HepG2 (cell line): Measurements from ENCODE around the gene ERMARD. TPM values are rescaled to one million over a fixed set of nuclear protein-coding genes. Genes with fewer than 3 reads are reported as not detected.

Source experiments
- ATF4 ChIP-seq, 2 experiments: fragments of 450-650 bp in 1 of 2; sonication (generic) in 1 of 2; formaldehyde crosslinking; IDR thresholded peaks; 2 replicates each; pipeline versions ENCODE4 v1.5.0 to v1.8.0; 2020 to 2022; ENCODE audit warnings: mild to moderate bottlenecking in 1 of 2, missing genetic modification reagents in 1 of 2
- CHD2 ChIP-seq: IDR thresholded peaks from 2 replicates; pipeline ENCODE4 v1.6.1; 2011; ENCODE audit warnings: low read depth, low read length, improper control_type of control experiment
- DRAP1 ChIP-seq: IDR thresholded peaks from 2 replicates; pipeline ENCODE4 v1.6.1; 2016; ENCODE audit warnings: missing genetic modification reagents, missing compliant biosample characterization
- KDM3A ChIP-seq: IDR thresholded peaks from 2 replicates; pipeline ENCODE4 v1.6.1; 2018; ENCODE audit warnings: low read depth, missing compliant biosample characterization
- MIER3 ChIP-seq: IDR thresholded peaks from 2 replicates; pipeline ENCODE4 v1.6.1; 2016; ENCODE audit warnings: missing compliant biosample characterization, borderline replicate concordance
- PHF21A ChIP-seq: sonication (generic); formaldehyde crosslinking; IDR thresholded peaks from 2 replicates; pipeline ENCODE4 v1.5.0; 2020; ENCODE audit warnings: mild to moderate bottlenecking, missing genetic modification reagents
- PRDM10 ChIP-seq: sonication (generic); formaldehyde crosslinking; IDR thresholded peaks from 2 replicates; pipeline ENCODE4 v1.4.0; 2020; ENCODE audit warnings: low read depth, missing genetic modification reagents
- U2AF2 ChIP-seq: fragments of 200-400 bp; formaldehyde crosslinking; IDR thresholded peaks from 2 replicates; pipeline ENCODE4 v1.6.1; 2017; ENCODE audit warnings: low read depth, mild to moderate bottlenecking, low read length
- ZFAT ChIP-seq: sonication (generic); formaldehyde crosslinking; conservative IDR thresholded peaks from 2 replicates; pipeline ENCODE4 v1.8.1; 2023; ENCODE audit warnings: missing genetic modification reagents, inconsistent platforms
- ZNF30 ChIP-seq: sonication (generic); formaldehyde crosslinking; IDR thresholded peaks from 2 replicates; pipeline ENCODE4 v1.5.0; 2020; ENCODE audit warnings: mild to moderate bottlenecking, missing genetic modification reagents
- ZNF646 ChIP-seq: sonication (generic); formaldehyde crosslinking; IDR thresholded peaks from 2 replicates; pipeline ENCODE4 v1.9.0; 2021; ENCODE audit warnings: mild to moderate bottlenecking, missing genetic modification reagents
- ZNF766 ChIP-seq: sonication (generic); formaldehyde crosslinking; IDR thresholded peaks from 2 replicates; pipeline ENCODE4 v1.5.0; 2020; ENCODE audit warnings: missing genetic modification reagents, borderline replicate concordance
- polyA plus RNA-seq, 8 experiments: library from polyadenylated mRNA; depleted of rRNA in 3 of 8; stranded (reverse) in 7 of 8; unstranded in 1 of 8; fragments of >200 nt; fragmentation: Illumina TruSeq in 4 of 8; extraction: Trizol in 4 of 8; gene quantifications; 2 replicates each; pipeline versions ENCODE4 v1.2.1 to v1.2.3, GENCODE V29; 2011 to 2016; ENCODE audit warnings: low read depth in 4 of 8, missing spikeins in 1 of 8, mixed read lengths in 1 of 8; ENCODE audit not compliant: insufficient read depth in 1 of 8
- total RNA-seq, 5 experiments: library from RNA; depleted of rRNA; stranded (reverse); fragments of >200 nt; fragmentation: Illumina TruSeq; extraction: Trizol; gene quantifications; 2 replicates each; pipeline ENCODE4 v1.2.3, GENCODE V29; 2016; ENCODE audit warnings: low read depth in 1 of 5
- TF ChIP-seq, protein P1 (sequence below): sonication (generic); formaldehyde crosslinking; IDR thresholded peaks from 2 replicates; pipeline ENCODE4 v1.4.0; 2020; ENCODE audit warnings: mild to moderate bottlenecking, missing genetic modification reagents

ERMARD gene
- total and polyA plus RNA-seq, 2 of the 13 experiments (the other 11 are each of a cell fraction or from before 2014, with no cell fraction given), result 8.8 to 10.7 TPM

GRCh38 chr6:169725125-169726048 lies 26.0 kb upstream of the ERMARD start (continued):
- TF ChIP-seq ATF4 (CRISPR knock-in tag; IDR thresholded peaks at IDR 0.05) (peak in 1 of 2 experiments; percentile 75; a peak in 1 of 4 replicates), ZFAT (CRISPR knock-in tag) (0 out of 2 replicates have a peak, but pooled peaks have one; percentile 19), ZNF30 (CRISPR knock-in tag) (no peak; the same call in 1 of the 2 replicates), PHF21A (CRISPR knock-in tag) (peak; percentile 79), DRAP1 (peak; percentile 67), PRDM10 (no peak; the same call in 1 of the 2 replicates), U2AF2 (0 out of 2 replicates have a peak, but pooled peaks have one; percentile 87), KDM3A (peak; percentile 59; the same call in 1 of the 2 replicates), MIER3 (CRISPR knock-in tag) (peak; percentile 54), CHD2 (0 out of 2 replicates have a peak, but pooled peaks have one; percentile 55), ZNF766 (CRISPR knock-in tag) (no peak; the same call in none of the 2 replicates), ZNF646 (peak; percentile 99)
- TF ChIP-seq, protein P1, sequence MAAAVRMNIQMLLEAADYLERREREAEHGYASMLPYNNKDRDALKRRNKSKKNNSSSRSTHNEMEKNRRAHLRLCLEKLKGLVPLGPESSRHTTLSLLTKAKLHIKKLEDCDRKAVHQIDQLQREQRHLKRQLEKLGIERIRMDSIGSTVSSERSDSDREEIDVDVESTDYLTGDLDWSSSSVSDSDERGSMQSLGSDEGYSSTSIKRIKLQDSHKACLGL, result no peak
